ENCODE results near the gene PPP2R3B. TPM values are rescaled to one million over a fixed set of nuclear protein-coding genes. Genes with fewer than 3 reads are reported as not detected.
A peak's percentile ranks its signal among the peaks of the same experiment; 100 is the strongest.

The PPP2R3B gene
- total and polyA plus RNA-seq, 7 experiments from 2014 or later: 7.3 to 53.5 (median 30.0) TPM

DNA sequence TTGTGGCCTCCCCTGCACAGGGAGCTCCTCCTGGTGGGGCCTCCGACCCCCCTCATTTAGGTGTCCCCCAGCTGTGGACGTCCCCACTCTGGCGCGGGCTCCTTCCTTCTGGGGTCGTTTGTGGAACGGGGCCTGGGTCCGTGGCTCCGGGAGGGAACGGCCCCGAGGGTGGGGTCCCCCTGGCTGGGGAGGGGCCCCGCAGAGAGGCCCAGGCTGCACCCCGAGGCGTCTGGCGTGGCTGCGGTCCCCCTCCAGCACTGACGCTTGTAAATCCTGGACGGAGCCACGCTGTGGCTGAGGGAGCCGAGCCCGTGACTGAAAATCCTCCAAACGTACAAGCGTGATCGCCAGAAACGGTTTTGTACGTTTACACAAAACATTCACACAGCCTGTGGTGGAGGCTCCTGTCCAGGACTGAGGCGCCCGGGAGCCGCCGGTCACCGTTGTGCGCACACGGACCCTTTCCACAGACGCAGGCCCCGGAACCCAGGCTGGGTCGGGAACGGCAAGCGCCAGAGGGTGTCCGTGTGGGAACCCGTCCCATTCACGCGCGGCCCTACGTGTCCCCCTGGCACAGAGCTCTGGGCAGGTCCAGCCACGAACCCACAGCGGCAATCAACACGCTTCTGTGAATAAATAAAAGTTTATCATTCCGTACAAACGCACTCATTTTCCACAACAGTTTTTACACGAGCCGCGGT lies 52.9 kb downstream of the PPP2R3B start:
- Mint-ChIP-seq H3K4me1 (peaks cover 0 to 5% (median 0%) of the 10 kb centered on the region in 7 donors), H3K4me3 (no peak overlapping the region), H3K36me3 (peaks cover 0 to 24% (median 18%) of the 10 kb centered on the region in 5 donors), H3K27me3 (peaks cover 0 to 4% (median 0%) of the 10 kb centered on the region in 5 donors), H3K9me3 (no peaks in the 10 kb centered on the region), H3K27ac (no peak overlapping the region)
- ATAC-seq (no peak), DNase-seq (no peak)
- Histone ChIP-seq H3K36me3 (ENCODE audit: control insufficient read depth in 2 of 3, insufficient read depth in 3 of 3, low read length in 3 of 3) (peaks cover 0 to 48% (median 0%) of the 10 kb centered on the region in 3 experiments), H3K4me3 (ENCODE audit: low read length) (no peak overlapping the region), H3K27ac (ENCODE audit: low read depth, low read length) (no peak overlapping the region), H3K4me1 (ENCODE audit: control insufficient read depth in 2 of 2, insufficient read depth in 2 of 2, low read length in 2 of 2) (peaks cover 0 to 11% of the 10 kb centered on the region in 2 donors), H3K9me3 (ENCODE audit: control insufficient read depth in 2 of 3, low read length in 3 of 3) (no peaks in the 10 kb centered on the region), H3K27me3 (ENCODE audit: control insufficient read depth in 2 of 2, insufficient read depth in 2 of 2, low read length in 2 of 2) (no peaks in the 10 kb centered on the region)
- POLR2A ChIA-PET: no interaction called here
- intact Hi-C loops (cut with micrococcal nuclease): no loop called here
- CTCF ChIA-PET: no interaction called here

- no peak overlapping the region for H3K27ac ChIP-seq (ENCODE audit: low read depth, low read length)
- H3K36me3 Mint-ChIP-seq: peaks cover 0 to 18% (median 17%) of the 10 kb centered on the region in 5 donors
- no peak overlapping the region for H3K4me3 Mint-ChIP-seq
- H3K4me3 ChIP-seq (ENCODE audit: low read length): no peak overlapping the region
- DNase-seq (no peak), ATAC-seq (no peak)
- POLR2A ChIA-PET: no interaction called here
- no peaks in the 10 kb centered on the region for H3K9me3 Mint-ChIP-seq
- H3K36me3 ChIP-seq (ENCODE audit: control insufficient read depth in 2 of 3, insufficient read depth in 3 of 3, low read length in 3 of 3): peaks cover 0 to 41% (median 0%) of the 10 kb centered on the region in 3 experiments
- no peaks in the 10 kb centered on the region for H3K9me3 ChIP-seq (ENCODE audit: control insufficient read depth in 2 of 3, low read length in 3 of 3)
- no peak overlapping the region for H3K27ac Mint-ChIP-seq
- CTCF ChIA-PET: no interaction called here
- H3K4me1 ChIP-seq (ENCODE audit: control insufficient read depth in 2 of 2, insufficient read depth in 2 of 2, low read length in 2 of 2): peaks cover 0 to 11% of the 10 kb centered on the region in 2 donors
- H3K27me3 ChIP-seq (ENCODE audit: control insufficient read depth in 2 of 2, insufficient read depth in 2 of 2, low read length in 2 of 2): no peaks in the 10 kb centered on the region
- intact Hi-C loops (cut with micrococcal nuclease): no loop called here
- peaks cover 0 to 4% (median 0%) of the 10 kb centered on the region in 5 donors for H3K27me3 Mint-ChIP-seq
- H3K4me1 Mint-ChIP-seq: peaks cover 0 to 5% (median 0%) of the 10 kb centered on the region in 7 donors
Measured at GRCh38 chrX:332916-333610, 53.6 kb downstream of the PPP2R3B start.

- Mint-ChIP-seq H3K27me3 (peaks cover 0 to 4% (median 0%) of the 10 kb centered on the region in 5 donors), H3K9me3 (no peaks in the 10 kb centered on the region), H3K36me3 (peaks cover 0 to 18% (median 11%) of the 10 kb centered on the region in 5 donors), H3K27ac (no peak overlapping the region), H3K4me3 (no peak overlapping the region), H3K4me1 (peaks cover 0 to 5% (median 0%) of the 10 kb centered on the region in 7 donors)
- POLR2A ChIA-PET: no interaction called here
- Histone ChIP-seq H3K27me3 (ENCODE audit: control insufficient read depth in 2 of 2, insufficient read depth in 2 of 2, low read length in 2 of 2) (no peaks in the 10 kb centered on the region), H3K4me1 (ENCODE audit: control insufficient read depth in 2 of 2, insufficient read depth in 2 of 2, low read length in 2 of 2) (peaks cover 0 to 11% of the 10 kb centered on the region in 2 donors), H3K27ac (ENCODE audit: low read depth, low read length) (no peak overlapping the region), H3K36me3 (ENCODE audit: control insufficient read depth in 2 of 3, insufficient read depth in 3 of 3, low read length in 3 of 3) (peaks cover 0 to 35% (median 0%) of the 10 kb centered on the region in 3 experiments), H3K9me3 (ENCODE audit: control insufficient read depth in 2 of 3, low read length in 3 of 3) (no peaks in the 10 kb centered on the region), H3K4me3 (ENCODE audit: low read length) (no peak overlapping the region)
- ATAC-seq: no peak
- no peak for DNase-seq
- intact Hi-C loops (cut with micrococcal nuclease): no loop called here
- CTCF ChIA-PET: no interaction called here
Measured at GRCh38 chrX:332496-332860, 54.2 kb downstream of the PPP2R3B start.

GRCh38 chrX:331825-332495 lies 54.7 kb downstream of the PPP2R3B start:
- Histone ChIP-seq H3K9me3 (ENCODE audit: control insufficient read depth in 2 of 3, low read length in 3 of 3) (no peaks in the 10 kb centered on the region), H3K4me3 (ENCODE audit: low read length) (peak overlapping the region; percentile 39), H3K4me1 (ENCODE audit: control insufficient read depth in 2 of 2, insufficient read depth in 2 of 2, low read length in 2 of 2) (peaks cover 0 to 11% of the 10 kb centered on the region in 2 donors), H3K36me3 (ENCODE audit: control insufficient read depth in 2 of 3, insufficient read depth in 3 of 3, low read length in 3 of 3) (peaks cover 0 to 33% (median 0%) of the 10 kb centered on the region in 3 experiments), H3K27me3 (ENCODE audit: control insufficient read depth in 2 of 2, insufficient read depth in 2 of 2, low read length in 2 of 2) (no peaks in the 10 kb centered on the region), H3K27ac (ENCODE audit: low read depth, low read length) (no peak overlapping the region)
- ATAC-seq: no peak
- CTCF ChIA-PET: no interaction called here
- Mint-ChIP-seq H3K27ac (no peak overlapping the region), H3K4me1 (peaks cover 0 to 5% (median 0%) of the 10 kb centered on the region in 7 donors), H3K9me3 (no peaks in the 10 kb centered on the region), H3K4me3 (peak overlapping the region in 6 of 10 donors; percentile 6 to 76 (median 55)), H3K36me3 (peaks cover 0 to 14% (median 7%) of the 10 kb centered on the region in 5 donors), H3K27me3 (peaks cover 0 to 4% (median 0%) of the 10 kb centered on the region in 5 donors)
- POLR2A ChIA-PET: no interaction called here
- intact Hi-C loops (cut with micrococcal nuclease): loop anchor here in 1 of 2 donors (2.0 kb wide), 1 partner anchor 55 kb away; the partner anchor contains the start of gene PPP2R3B
- no peak for DNase-seq

DNA sequence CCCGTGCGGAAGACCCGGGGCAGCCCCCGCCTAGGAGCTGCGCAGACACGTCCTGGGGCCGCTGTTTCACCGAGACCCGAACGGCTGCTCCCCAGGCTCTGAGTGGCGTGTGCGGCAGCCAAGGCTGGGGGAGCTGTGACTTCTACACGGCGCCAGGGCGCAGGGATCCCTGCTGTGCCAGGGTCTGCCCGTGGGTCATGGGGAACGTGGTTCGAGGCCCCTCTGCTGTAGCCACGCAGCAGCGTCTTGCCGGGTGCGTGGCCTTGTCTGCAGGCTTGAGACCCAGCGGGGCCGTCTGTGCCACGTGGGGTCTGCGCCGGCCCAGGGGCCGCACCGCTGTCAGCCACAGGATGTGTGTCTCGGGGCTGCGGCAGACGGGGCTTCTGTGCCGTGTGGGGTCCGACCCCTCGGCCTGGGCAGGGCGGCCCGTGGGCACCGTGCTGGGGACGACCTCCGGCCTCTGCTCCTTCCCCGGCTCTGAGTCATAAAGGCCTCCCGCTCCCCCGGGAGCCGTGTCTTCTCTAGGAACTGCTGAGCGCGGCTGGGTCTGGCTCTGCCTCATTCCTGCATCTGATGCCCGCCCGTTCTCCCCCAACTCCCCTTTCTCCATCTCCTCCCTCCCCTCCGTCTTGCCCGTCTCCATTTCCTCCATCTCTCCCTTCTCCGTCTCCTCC lies 55.4 kb downstream of the PPP2R3B start:
- ChIA-PET CTCF (no interaction called here), POLR2A (no interaction called here)
- peaks cover 0 to 30% (median 0%) of the 10 kb centered on the region in 3 experiments for H3K36me3 ChIP-seq (ENCODE audit: control insufficient read depth in 2 of 3, insufficient read depth in 3 of 3, low read length in 3 of 3)
- peak overlapping the region; percentile 39 for H3K4me3 ChIP-seq (ENCODE audit: low read length)
- H3K27ac ChIP-seq (ENCODE audit: low read depth, low read length): no peak overlapping the region
- Mint-ChIP-seq H3K4me3 (peak overlapping the region in 6 of 10 donors; percentile 6 to 76 (median 55)), H3K36me3 (peaks cover 0 to 8% (median 3%) of the 10 kb centered on the region in 5 donors), H3K27ac (no peak overlapping the region), H3K27me3 (peaks cover 0 to 4% (median 0%) of the 10 kb centered on the region in 5 donors), H3K4me1 (peaks cover 0 to 5% (median 0%) of the 10 kb centered on the region in 7 donors), H3K9me3 (no peaks in the 10 kb centered on the region)
- peak; percentile 63 for ATAC-seq
- H3K27me3 ChIP-seq (ENCODE audit: control insufficient read depth in 2 of 2, insufficient read depth in 2 of 2, low read length in 2 of 2): no peaks in the 10 kb centered on the region
- peaks cover 0 to 11% of the 10 kb centered on the region in 2 donors for H3K4me1 ChIP-seq (ENCODE audit: control insufficient read depth in 2 of 2, insufficient read depth in 2 of 2, low read length in 2 of 2)
- intact Hi-C loops (cut with micrococcal nuclease): loop anchor here in 1 of 2 donors (2.0 kb wide), 1 partner anchor 56 kb away; the partner anchor contains the start of gene PPP2R3B
- no peaks in the 10 kb centered on the region for H3K9me3 ChIP-seq (ENCODE audit: control insufficient read depth in 2 of 3, low read length in 3 of 3)
- DNase-seq: peak in 3 of 9 donors; percentile 5 to 32 (median 20)

DNA sequence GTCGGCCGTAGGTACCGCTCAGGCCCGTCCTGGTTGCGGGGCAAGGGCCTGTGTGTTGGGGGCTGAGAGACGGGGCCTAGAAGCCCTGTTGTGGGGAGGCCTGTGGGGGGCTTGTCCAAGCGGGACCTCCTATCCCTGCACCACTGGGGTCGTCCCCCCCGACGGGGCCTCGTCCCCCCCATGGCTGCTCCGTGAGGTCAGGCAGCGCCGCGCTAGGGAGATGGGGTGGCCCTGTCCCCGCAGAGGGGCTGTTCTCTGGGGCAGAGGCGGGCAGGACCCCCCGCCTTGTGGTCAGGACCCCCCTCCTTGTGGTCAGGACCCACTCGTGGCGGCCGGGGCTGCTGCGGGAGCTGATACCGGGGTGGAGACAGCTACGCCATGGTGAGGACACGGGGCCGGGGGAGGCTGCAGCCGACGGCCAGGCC lies 56.0 kb downstream of the PPP2R3B start:
- no peaks in the 10 kb centered on the region for H3K27me3 ChIP-seq (ENCODE audit: control insufficient read depth in 2 of 2, insufficient read depth in 2 of 2, low read length in 2 of 2)
- ATAC-seq (peak; percentile 28), DNase-seq (peak in 1 of 9 donors; percentile 6)
- peak overlapping the region in 2 of 10 donors; percentile 19 to 76 for H3K4me3 Mint-ChIP-seq
- CTCF ChIA-PET: no interaction called here
- H3K27me3 Mint-ChIP-seq: peaks cover 0 to 4% (median 0%) of the 10 kb centered on the region in 5 donors
- H3K9me3 ChIP-seq (ENCODE audit: control insufficient read depth in 2 of 3, low read length in 3 of 3): no peaks in the 10 kb centered on the region
- H3K9me3 Mint-ChIP-seq: no peaks in the 10 kb centered on the region
- POLR2A ChIA-PET: no interaction called here
- peaks cover 0 to 24% (median 0%) of the 10 kb centered on the region in 3 experiments for H3K36me3 ChIP-seq (ENCODE audit: control insufficient read depth in 2 of 3, insufficient read depth in 3 of 3, low read length in 3 of 3)
- H3K27ac Mint-ChIP-seq: no peak overlapping the region
- H3K4me1 Mint-ChIP-seq: peaks cover 0 to 5% (median 0%) of the 10 kb centered on the region in 7 donors
- H3K4me1 ChIP-seq (ENCODE audit: control insufficient read depth in 2 of 2, insufficient read depth in 2 of 2, low read length in 2 of 2): peaks cover 0 to 11% of the 10 kb centered on the region in 2 donors
- H3K36me3 Mint-ChIP-seq: peaks cover 0 to 5% (median 0%) of the 10 kb centered on the region in 5 donors
- H3K4me3 ChIP-seq (ENCODE audit: low read length): peak overlapping the region; percentile 39
- no peak overlapping the region for H3K27ac ChIP-seq (ENCODE audit: low read depth, low read length)
- intact Hi-C loops (cut with micrococcal nuclease): loop anchor here in 1 of 2 donors (2.0 kb wide), 1 partner anchor 56 kb away; the partner anchor contains the start of gene PPP2R3B

All from naive thymus-derived CD4-positive, alpha-beta T cell (primary cell).